GM13977 (cell line): ENCODE results near the gene JAG1.
"Not testable (repeated sequence)": the region's sequence is repeated elsewhere in the genome, so short reads cannot be mapped to it uniquely, and the experiment has no call there.

Experiments
- DNase-seq: peaks from one replicate; pipeline ENCODE4 v3.0.0; 2012; ENCODE audit warnings: low spot score
- CTCF ChIP-seq: IDR thresholded peaks from 2 replicates; pipeline ENCODE4 v1.5.1; 2012; ENCODE audit warnings: mild to moderate bottlenecking, control low read depth; ENCODE audit not compliant: insufficient read depth; ENCODE audit errors: extremely low read depth, missing control alignments
- in situ Hi-C: fragments of 300-500 bp; cut with MboI; formaldehyde crosslinking; loops from one replicate; pipeline ENCODE4 v1.12.0; 2022; ENCODE audit warnings: low sequenced_read_pairs, low pct_unique_long_range_greater_than_20kb, mixed read lengths, inconsistent platforms; ENCODE audit not compliant: unreplicated experiment

JAG1 gene

GRCh38 chr20:10594296-10594868, 79.4 kb downstream of the JAG1 start:
- DNase-seq, result no peak
- in situ Hi-C loops, result no loop called here
- TF ChIP-seq CTCF, result no peak

GRCh38 chr20:10591946-10592521, 81.8 kb downstream of the JAG1 start:
- DNase-seq, result no peak
- in situ Hi-C loops, result no loop called here
- TF ChIP-seq CTCF, result no peak

DNA sequence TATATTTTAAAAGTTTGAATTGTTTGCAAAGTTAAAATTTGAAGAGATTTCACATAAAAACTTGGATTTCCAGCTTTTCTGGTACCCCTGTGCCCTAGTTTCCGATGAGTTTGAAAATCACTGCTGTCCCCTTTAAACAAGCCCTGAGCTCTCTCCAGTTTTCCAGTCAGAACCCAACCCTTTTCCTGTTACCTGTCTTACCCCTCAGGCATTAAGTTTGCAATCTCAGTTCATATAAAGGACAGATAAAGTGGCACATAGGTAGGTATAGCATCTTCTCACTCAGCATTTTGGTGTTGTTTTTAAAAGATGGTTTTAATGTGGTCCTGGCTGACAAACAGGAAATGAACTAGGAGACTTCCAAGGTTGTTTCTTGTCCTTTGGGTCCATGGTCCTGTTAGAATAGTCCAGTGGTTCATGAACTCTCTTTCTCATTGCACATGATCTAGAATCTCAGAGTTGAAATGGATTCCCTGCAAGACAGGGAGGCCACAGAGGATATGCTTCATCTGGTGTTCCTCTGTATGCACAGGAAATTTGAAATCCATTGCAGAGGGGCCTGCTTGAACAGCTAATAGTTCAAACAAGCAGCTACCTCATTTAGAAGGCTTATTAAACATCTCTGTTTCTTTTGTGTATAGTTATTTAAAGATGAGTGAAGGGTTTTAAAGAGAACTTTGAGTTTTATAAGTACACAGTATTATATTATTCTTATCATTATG, 82.7 kb downstream of the JAG1 start:
- no peak for TF ChIP-seq CTCF
- no peak for DNase-seq
- in situ Hi-C loops, result no loop called here

DNA sequence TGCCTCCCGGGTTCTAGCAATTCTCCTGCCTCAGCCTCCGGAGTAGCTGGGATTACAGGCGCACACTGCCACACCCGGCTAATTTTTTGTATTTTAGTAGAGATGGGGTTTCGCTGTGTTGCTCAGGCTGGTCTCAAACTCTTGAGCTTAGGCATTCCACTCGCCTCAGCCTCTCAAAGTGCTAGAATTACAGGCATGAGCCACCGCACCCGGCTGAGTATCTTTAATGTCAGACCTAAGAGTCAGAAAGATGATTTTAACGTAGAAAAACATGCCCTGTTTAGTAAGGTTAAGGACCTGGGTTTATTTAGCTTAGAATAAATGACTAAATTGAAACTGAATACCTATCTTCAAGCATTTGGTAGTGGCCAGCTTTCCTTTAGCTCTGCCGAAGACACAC, 83.4 kb downstream of the JAG1 start:
- in situ Hi-C loops, DNase-seq: not testable (repeated sequence)
